Stomach (tissue), 9 donors: ENCODE results near the gene ATG2B. TPM values are rescaled to one million over a fixed set of nuclear protein-coding genes. Genes with fewer than 3 reads are reported as not detected.
A peak's percentile ranks its signal among the peaks of the same experiment; 100 is the strongest.

ENCODE experiments used
- DNase-seq, 2 donors: peaks; one replicate each; pipeline versions ENCODE4 v3.0.0 to v3.0.0-alpha.2; 2013 to 2019
- H3K27ac ChIP-seq, 5 donors: fragments of 200-600 bp in 4 of 5; sonication (generic) in 4 of 5; one replicate each; pipeline ENCODE4 v1.5.1; 2013 to 2019; ENCODE audit warnings: mild to moderate bottlenecking in 1 of 5, moderate library complexity in 1 of 5
- H3K27me3 ChIP-seq, 3 donors: fragments of 200-600 bp; sonication (generic); one replicate each; pipeline ENCODE4 v1.5.1; 2017 to 2019; ENCODE audit warnings: mixed run types in 1 of 3
- H3K36me3 ChIP-seq, 4 donors: fragments of 200-600 bp; sonication (generic); 1 replicate in 3 of 4; 2 replicates in 1 of 4; pipeline ENCODE4 v1.5.1; 2016 to 2019
- H3K4me1 ChIP-seq, 4 donors: fragments of 200-600 bp; sonication (generic); one replicate each; pipeline ENCODE4 v1.5.1; 2016 to 2019
- H3K4me3 ChIP-seq, 4 donors: fragments of 200-600 bp; sonication (generic) in 3 of 4; one replicate each; pipeline ENCODE4 v1.5.1; 2016 to 2019; ENCODE audit warnings: mild to moderate bottlenecking in 1 of 4
- H3K9me3 ChIP-seq, 4 donors: fragments of 200-600 bp; sonication (generic); one replicate each; pipeline ENCODE4 v1.5.1; 2016 to 2019
- CTCF ChIP-seq, 7 experiments: fragments of 450-650 bp in 4 of 7; fragments of 200-600 bp in 3 of 7; sonication (generic) in 3 of 7; IDR thresholded peaks; one replicate each; pipeline ENCODE4 v1.5.1; 2016 to 2019; ENCODE audit warnings: antibody characterized with exemption in 7 of 7, control low read depth in 2 of 7, mild to moderate bottlenecking in 1 of 7
- EP300 ChIP-seq: sonication (generic); formaldehyde crosslinking; IDR thresholded peaks from one replicate; pipeline ENCODE4 v1.6.1; 2017; ENCODE audit warnings: antibody characterized with exemption
- POLR2A ChIP-seq, 4 donors: fragments of 450-650 bp; IDR thresholded peaks; one replicate each; pipeline ENCODE4 v1.6.1; 2016; ENCODE audit warnings: antibody characterized with exemption in 4 of 4, control low read depth in 2 of 4, mild to moderate bottlenecking in 1 of 4, moderate library complexity in 1 of 4
- POLR2AphosphoS5 ChIP-seq, 3 donors: sonication (generic); formaldehyde crosslinking; IDR thresholded peaks; one replicate each; pipeline ENCODE4 v1.6.1; 2016; ENCODE audit warnings: antibody characterized with exemption in 3 of 3
- WGBS, 5 donors: extraction: QIAGEN DNeasy Blood & Tissue Kit in 3 of 5; methylation state at CpG; one replicate each; pipeline versions ENCODE4 v1.1.5 to v1.1.7; 2013 to 2018; 5-methylcytosine and 5-hydroxymethylcytosine counted together
- intact Hi-C: fragments of 100-400 bp; cut with DNase I; formaldehyde crosslinking; loops from one replicate; pipeline ENCODE4 v1.15.1; 2023; ENCODE audit warnings: low total_unique reads
- polyA plus RNA-seq, 3 donors: library from polyadenylated mRNA; stranded (reverse); fragments of 200-250 nt; gene quantifications; one replicate each; pipeline ENCODE4 v1.2.3, GENCODE V29; 2013
- total RNA-seq, 5 donors: library from RNA; depleted of rRNA; stranded (reverse); fragments of >200 nt; gene quantifications; one replicate each; pipeline versions ENCODE4 v1.1.0 to v1.2.3, GENCODE V29; 2014 to 2016
- donor health status: healthy with polysubstance abuse.
- donor health status: Bipolar disorder and iron deficiency.
- donor health status: healthy.

Gene ATG2B
- total and polyA plus RNA-seq, 8 donors, result 1.9 to 59.7 (median 21.9) TPM

DNA sequence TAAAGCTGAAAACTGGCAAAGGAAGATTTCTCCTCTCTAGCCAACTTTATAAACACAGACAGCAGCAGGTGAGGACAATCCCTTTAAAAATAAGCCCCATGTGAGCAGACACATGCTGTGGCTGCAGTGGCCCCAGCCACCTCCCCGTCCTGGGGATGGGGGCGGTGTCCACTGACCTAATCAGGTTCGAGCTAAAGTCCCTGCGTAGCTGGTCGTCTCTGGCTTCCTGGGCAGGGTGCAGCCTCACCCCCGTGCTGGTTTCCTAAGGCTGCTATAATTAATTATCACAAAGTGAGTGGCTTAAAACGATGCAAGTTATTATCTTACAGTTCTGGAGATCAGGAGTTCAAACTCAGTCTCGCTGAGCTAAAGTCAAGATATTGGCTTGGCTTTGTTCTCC is 106.1 kb downstream of the ATG2B start:
- 62 to 71% (median 66%) methylated on average over 8 of the region's 8 CpGs for WGBS, 5 donors
- H3K36me3 ChIP-seq, result no peaks in the 10 kb centered on the region
- H3K4me1 ChIP-seq, result peaks cover 0 to 57% (median 16%) of the 10 kb centered on the region in 4 donors
- peak overlapping the region in 4 of 5 donors; percentile 75 to 88 (median 80) for H3K27ac ChIP-seq
- peaks cover 0 to 13% (median 7%) of the 10 kb centered on the region in 3 donors for H3K27me3 ChIP-seq
- DNase-seq, result no peak
- intact Hi-C loops, result no loop called here
- H3K9me3 ChIP-seq, result no peaks in the 10 kb centered on the region
- no peak for TF ChIP-seq POLR2A (IDR thresholded peaks at IDR 0.05)
- no peak for TF ChIP-seq EP300
- H3K4me3 ChIP-seq, result no peak overlapping the region

DNA sequence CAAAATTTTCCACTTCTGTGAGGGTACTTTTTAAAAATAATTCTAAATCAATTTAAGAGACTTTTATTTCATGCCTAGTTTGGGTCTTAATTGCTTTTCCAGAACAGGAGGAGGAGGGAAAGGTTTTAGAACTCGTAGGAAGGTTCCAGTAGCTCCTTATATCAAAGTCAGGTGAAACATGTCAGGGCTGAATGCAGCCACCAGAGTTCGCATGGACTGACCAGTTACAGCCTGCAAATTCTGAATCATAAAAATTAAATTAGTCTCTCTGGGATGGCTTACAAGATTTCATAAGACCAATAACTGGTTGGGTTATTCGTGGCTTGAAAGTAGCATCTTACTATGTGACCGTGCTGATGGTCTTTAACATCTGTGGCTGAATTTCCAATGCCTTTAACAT is 106.7 kb downstream of the ATG2B start:
- Histone ChIP-seq H3K27ac (peak overlapping the region in 4 of 5 donors; percentile 75 to 88 (median 80)), H3K9me3 (no peaks in the 10 kb centered on the region), H3K27me3 (peaks cover 0 to 13% (median 7%) of the 10 kb centered on the region in 3 donors), H3K4me3 (no peak overlapping the region), H3K4me1 (peaks cover 0 to 57% (median 13%) of the 10 kb centered on the region in 4 donors), H3K36me3 (no peaks in the 10 kb centered on the region)
- 70 to 82% (median 74%) methylated on average over 4 of the region's 4 CpGs for WGBS, 5 donors
- no peak for DNase-seq
- TF ChIP-seq POLR2AphosphoS5 (IDR thresholded peaks at IDR 0.05), result no peak
- TF ChIP-seq POLR2A (IDR thresholded peaks at IDR 0.05), result no peak
- TF ChIP-seq EP300, result no peak
- TF ChIP-seq CTCF (IDR thresholded peaks at IDR 0.05), result no peak
- intact Hi-C loops, result no loop called here

DNA sequence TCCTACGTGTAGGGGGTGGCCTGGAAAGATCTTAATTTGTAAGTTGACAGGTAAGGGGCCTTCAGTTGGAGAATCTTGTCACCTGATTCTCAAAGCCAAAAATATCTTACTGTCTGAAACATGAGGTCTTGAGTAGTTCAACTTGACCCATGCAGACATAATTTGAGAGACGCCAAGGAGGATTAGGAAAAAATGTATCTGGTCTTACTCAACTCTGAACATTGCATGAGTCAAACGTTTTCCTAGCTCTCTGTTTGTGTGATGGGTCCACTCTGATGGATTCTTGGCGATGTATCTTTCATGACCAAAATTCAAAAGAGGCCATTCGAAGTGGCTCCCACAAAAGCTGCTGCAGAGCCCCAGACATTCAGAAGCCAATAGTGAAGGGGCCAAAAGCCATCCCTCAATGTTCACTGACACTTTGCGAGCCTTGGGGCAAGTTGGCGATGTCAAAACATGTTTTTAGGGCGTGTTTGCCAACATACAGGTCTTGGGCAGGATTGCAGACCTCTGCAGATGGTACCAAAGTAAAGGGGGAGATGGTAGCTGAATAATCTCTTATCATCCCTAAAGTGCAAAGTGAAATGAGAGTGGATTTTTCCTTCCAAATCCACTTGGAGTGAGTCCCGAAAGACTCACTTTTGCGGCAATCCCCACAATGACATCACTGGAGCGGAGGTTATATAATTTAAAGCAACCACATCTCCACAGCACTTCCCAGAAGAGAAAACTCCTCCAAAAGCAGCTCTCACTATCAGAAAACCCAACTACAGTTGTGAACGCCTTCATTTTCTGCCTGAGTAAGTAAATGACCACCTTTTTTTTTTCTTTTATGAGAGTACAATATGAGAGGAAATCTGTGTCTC is 107.4 kb downstream of the ATG2B start, which contains the start of gene BDKRB1:
TSS of gene BDKRB1 (plus strand) at position 710 of the 866 bp plus-strand sequence. CDS start 7,473 bp downstream, outside the sequence.
- Histone ChIP-seq H3K36me3 (no peaks in the 10 kb centered on the region), H3K27me3 (peaks cover 0 to 13% (median 7%) of the 10 kb centered on the region in 3 donors), H3K9me3 (no peaks in the 10 kb centered on the region), H3K27ac (peak within 1 kb of the TSS in 4 of 5 donors; percentile 75 to 88 (median 80)), H3K4me1 (peaks cover 0 to 50% (median 13%) of the 10 kb centered on the region in 4 donors), H3K4me3 (no peak within 1 kb of the TSS)
- TF ChIP-seq EP300, result peak; percentile 10
- no peak for TF ChIP-seq CTCF (IDR thresholded peaks at IDR 0.05)
- no peak for TF ChIP-seq POLR2A (IDR thresholded peaks at IDR 0.05)
- TF ChIP-seq POLR2AphosphoS5 (IDR thresholded peaks at IDR 0.05), result peak; percentile 62 to 95 (median 86)
- intact Hi-C loops, result no loop called here
- peak in 1 of 2 donors; percentile 80 for DNase-seq
- 57 to 68% (median 59%) methylated on average over 12 of the region's 12 CpGs for WGBS, 5 donors

DNA sequence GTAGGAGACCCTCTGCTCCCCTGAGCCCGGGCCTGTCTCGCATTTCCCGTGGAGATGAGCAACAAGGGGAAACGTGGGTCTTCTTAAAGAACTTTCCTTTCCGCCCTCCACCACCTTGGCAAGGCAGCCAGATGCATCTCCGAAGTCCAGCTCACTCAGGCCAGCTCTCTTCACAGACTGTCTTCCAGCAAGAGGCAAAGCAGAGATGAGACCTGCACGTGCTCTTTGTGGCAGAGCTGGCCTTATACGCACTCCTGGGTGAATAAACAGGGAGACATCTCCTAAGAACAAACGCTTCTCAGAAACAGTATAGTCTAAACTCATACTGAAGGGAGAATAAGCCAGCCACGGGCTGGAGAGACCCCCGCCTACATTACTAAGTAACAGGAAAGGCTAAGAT is 108.5 kb downstream of the ATG2B start:
- Histone ChIP-seq H3K36me3 (no peaks in the 10 kb centered on the region), H3K27me3 (peaks cover 0 to 13% (median 5%) of the 10 kb centered on the region in 3 donors), H3K9me3 (no peaks in the 10 kb centered on the region), H3K27ac (peak overlapping the region in 4 of 5 donors; percentile 75 to 88 (median 80)), H3K4me3 (no peak overlapping the region), H3K4me1 (peaks cover 0 to 49% (median 13%) of the 10 kb centered on the region in 4 donors)
- intact Hi-C loops, result no loop called here
- WGBS, 5 donors, result 75 to 77% (median 76%) methylated on average over 7 to 11 of the region's 11 CpGs
- no peak for DNase-seq
- TF ChIP-seq POLR2AphosphoS5 (IDR thresholded peaks at IDR 0.05) (peak in 2 of 3 donors; percentile 62 to 69), CTCF (IDR thresholded peaks at IDR 0.05) (no peak), EP300 (no peak), POLR2A (IDR thresholded peaks at IDR 0.05) (no peak)
